GM13977 (cell line): Measurements from ENCODE around the gene NUB1.

ENCODE experiments used
- DNase-seq: peaks from one replicate; pipeline ENCODE4 v3.0.0; 2012; ENCODE audit warnings: low spot score
- in situ Hi-C: fragments of 300-500 bp; cut with MboI; formaldehyde crosslinking; loops from one replicate; pipeline ENCODE4 v1.12.0; 2022; ENCODE audit warnings: low sequenced_read_pairs, low pct_unique_long_range_greater_than_20kb, mixed read lengths, inconsistent platforms; ENCODE audit not compliant: unreplicated experiment
- TF ChIP-seq, protein P1 (sequence below): IDR thresholded peaks from 2 replicates; pipeline ENCODE4 v1.5.1; 2012; ENCODE audit warnings: mild to moderate bottlenecking, control low read depth; ENCODE audit not compliant: insufficient read depth; ENCODE audit errors: extremely low read depth, missing control alignments

NUB1 gene

DNA sequence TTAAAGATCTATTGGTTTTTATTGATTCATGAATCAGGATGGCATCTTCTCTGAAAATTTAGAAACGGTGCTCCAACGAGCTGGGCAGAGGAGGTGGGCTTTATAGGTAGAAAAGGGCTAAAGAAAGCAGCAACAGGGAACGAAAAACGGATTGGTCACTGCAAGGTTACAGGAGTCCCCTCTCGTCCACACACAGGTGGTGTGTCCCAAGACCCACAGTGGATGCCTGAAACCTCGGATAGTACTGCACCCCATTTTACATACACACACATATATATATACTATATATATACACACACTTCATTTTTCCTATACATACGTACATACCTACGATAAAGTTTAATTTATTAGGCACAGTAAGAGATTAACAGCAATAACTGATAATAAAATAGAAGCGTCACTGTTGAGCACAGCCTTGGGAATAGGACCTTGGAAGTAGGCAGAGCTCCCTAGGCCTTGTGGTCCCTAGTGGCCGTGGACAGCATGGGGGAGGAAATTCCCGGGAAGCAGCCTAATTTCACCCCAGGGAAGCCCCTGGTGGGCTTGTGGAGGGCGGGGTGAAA is 737 bp upstream of the NUB1 start:
- TF ChIP-seq, protein P1, sequence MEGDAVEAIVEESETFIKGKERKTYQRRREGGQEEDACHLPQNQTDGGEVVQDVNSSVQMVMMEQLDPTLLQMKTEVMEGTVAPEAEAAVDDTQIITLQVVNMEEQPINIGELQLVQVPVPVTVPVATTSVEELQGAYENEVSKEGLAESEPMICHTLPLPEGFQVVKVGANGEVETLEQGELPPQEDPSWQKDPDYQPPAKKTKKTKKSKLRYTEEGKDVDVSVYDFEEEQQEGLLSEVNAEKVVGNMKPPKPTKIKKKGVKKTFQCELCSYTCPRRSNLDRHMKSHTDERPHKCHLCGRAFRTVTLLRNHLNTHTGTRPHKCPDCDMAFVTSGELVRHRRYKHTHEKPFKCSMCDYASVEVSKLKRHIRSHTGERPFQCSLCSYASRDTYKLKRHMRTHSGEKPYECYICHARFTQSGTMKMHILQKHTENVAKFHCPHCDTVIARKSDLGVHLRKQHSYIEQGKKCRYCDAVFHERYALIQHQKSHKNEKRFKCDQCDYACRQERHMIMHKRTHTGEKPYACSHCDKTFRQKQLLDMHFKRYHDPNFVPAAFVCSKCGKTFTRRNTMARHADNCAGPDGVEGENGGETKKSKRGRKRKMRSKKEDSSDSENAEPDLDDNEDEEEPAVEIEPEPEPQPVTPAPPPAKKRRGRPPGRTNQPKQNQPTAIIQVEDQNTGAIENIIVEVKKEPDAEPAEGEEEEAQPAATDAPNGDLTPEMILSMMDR: no peak
- in situ Hi-C loops: no loop called here
- no peak for DNase-seq

DNA sequence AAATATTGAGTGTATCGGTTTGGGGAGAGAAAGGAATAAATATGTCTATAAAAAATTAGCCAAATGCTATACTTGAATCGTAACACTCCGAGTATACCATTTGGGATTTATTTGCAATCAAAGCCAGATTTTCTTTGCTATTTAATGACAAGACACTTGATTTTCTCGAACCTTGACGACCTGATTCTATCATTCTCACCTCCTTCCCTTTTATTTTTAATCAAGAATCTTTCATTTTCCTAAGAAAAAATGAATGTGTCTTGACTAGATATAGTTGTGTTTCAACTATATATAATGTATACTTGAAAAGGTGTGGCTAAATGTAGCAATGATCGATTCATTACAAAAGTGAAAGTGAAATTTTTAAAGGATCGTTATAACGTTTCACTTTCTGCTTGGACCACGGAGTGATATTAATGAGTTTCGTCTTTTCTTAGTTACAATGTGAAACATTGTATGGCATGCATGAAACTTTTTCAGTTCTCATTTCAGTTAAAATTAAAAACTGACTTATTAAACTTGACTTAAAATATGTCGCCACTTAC is 562 bp downstream of the NUB1 start:
- in situ Hi-C loops: no loop called here
- TF ChIP-seq, protein P1: no peak
- peak; percentile 79 for DNase-seq

DNA sequence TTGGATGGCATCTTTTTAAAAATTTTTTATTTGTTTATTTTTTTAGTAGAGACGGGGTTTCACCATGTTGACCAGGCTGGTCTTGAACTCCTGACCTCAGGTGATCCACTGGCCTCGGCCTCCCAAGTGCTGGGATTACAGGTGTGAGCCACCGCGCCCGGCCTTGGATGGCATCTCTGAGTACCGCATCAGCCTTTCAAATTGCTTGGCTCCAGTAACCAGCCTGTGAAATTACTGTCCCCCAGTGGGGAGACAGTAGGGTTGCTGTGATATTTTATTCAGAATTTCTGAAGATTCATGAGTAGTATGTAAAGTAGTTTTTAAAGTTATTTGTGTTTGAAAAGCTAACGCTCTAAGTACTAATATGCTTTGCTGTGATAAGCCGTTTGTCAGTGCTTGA is 1.2 kb downstream of the NUB1 start:
- in situ Hi-C loops: no loop called here
- TF ChIP-seq, protein P1: no peak
- no peak for DNase-seq

DNA sequence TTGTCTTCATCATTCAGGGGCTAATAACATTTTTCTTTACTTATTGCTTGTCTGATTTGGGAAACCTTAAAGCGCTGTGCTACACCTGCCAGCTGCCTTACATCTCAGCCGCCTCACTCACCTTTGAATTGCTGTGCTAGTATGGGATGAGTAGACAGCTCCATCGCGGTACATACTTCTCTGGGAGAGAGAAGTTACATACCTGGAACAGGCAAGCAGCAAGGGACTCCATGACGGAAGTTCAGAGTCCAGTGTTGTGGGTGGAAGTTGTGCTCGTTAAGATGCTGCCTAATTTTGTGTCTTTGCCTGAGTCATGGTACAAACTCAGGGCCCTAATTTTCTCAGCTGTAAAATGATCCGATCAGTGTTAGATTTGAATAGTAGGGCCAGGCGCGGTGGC is 1.9 kb downstream of the NUB1 start:
- in situ Hi-C loops: no loop called here
- DNase-seq: no peak
- TF ChIP-seq, protein P1: no peak

DNA sequence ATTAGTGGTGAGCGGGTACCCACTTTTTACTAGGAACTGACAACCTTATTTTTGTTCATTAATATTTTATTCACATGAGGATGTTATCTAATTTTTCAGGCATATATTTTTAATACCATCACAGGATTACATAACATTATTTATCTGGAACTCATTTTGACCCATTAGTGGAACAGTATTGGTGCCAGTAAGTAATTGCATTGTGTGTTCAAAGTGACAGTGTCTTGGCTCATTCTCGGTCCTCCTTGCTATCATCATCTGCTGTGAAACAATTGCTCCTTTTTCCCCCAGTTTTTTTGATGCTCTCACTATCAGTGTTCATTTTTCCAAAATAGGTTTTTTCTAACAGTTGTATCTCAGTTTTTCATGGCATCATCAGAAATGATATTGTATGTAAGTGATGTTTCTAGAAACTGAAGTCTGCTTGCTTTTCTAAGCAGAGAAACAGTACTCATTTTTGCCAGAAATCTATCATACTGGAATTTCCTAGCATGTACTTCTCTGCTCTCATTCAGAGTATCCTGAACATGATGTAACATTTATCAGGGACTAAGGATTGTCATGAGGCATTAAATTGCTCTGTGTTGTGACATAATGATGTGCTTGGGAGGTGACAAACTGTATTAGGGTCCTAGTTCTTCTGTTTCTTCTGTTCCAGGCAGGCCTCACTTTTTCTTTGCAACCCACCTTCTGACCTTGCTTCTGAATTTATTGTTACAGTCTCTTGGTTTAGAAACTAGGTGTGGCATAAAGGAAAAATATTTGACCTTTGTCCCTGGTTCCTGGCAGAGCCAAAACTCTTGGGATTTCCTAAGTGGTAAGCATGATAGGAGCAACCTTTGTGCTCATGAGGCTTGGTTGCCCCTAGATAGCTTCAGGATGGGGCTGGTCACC is 4.2 kb downstream of the NUB1 start:
- in situ Hi-C loops: no loop called here
- no peak for DNase-seq
- TF ChIP-seq, protein P1: no peak

DNA sequence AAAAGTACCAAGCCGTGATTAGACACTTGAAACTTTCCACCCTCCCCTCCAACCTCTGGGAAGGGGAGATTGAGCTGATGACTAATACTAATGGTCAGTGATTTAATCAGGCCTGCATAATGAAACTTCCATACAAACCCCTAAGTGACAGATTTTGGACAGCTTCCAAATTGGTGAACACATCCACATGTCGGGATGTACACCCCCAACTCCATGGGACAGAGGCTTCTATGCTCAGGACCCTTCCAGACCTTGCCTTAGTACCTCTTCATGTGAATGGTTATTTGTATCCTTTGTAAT is 4.8 kb downstream of the NUB1 start:
- no peak for DNase-seq
- in situ Hi-C loops: no loop called here
- TF ChIP-seq, protein P1: no peak
